DND-41 (cell line): ENCODE results near the gene MANSC1.
"Not testable (repeated sequence)": the region's sequence is repeated elsewhere in the genome, so short reads cannot be mapped to it uniquely, and the experiment has no call there.

Source experiments
- EZH2 ChIP-seq: IDR thresholded peaks from 3 replicates; pipeline ENCODE4 v1.6.1; 2012; ENCODE audit warnings: borderline replicate concordance, low read depth, mild to moderate bottlenecking, moderate library complexity, low read length, inconsistent platforms; ENCODE audit not compliant: severe bottlenecking
- TF ChIP-seq, protein P1 (sequence below): IDR thresholded peaks from 2 replicates; pipeline ENCODE4 v1.5.1; 2012; ENCODE audit warnings: borderline replicate concordance, low read length, moderate library complexity, mild to moderate bottlenecking; ENCODE audit not compliant: poor library complexity, severe bottlenecking; ENCODE audit errors: extremely low read depth

DNA sequence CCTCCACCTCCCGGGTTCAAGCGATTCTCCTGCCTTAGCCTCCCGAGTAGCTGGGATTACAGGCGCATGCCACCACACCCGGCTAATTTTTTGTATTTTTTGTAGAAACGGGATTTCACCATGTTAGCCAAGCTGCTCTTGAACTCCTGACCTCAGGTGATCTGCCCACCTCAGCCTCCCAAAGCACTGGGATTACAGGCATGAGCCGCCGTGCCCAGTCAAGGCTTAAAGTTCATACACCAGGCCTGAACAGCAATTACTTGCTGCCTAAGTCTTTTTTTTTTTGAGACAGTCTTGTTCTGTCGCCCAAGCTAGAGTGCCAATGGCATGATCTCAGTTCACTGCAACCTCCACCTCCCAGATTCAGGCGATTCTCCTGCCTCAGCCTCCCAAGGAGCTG lies 39.3 kb downstream of the MANSC1 start:
- TF ChIP-seq, protein P1, sequence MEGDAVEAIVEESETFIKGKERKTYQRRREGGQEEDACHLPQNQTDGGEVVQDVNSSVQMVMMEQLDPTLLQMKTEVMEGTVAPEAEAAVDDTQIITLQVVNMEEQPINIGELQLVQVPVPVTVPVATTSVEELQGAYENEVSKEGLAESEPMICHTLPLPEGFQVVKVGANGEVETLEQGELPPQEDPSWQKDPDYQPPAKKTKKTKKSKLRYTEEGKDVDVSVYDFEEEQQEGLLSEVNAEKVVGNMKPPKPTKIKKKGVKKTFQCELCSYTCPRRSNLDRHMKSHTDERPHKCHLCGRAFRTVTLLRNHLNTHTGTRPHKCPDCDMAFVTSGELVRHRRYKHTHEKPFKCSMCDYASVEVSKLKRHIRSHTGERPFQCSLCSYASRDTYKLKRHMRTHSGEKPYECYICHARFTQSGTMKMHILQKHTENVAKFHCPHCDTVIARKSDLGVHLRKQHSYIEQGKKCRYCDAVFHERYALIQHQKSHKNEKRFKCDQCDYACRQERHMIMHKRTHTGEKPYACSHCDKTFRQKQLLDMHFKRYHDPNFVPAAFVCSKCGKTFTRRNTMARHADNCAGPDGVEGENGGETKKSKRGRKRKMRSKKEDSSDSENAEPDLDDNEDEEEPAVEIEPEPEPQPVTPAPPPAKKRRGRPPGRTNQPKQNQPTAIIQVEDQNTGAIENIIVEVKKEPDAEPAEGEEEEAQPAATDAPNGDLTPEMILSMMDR, result not testable (repeated sequence)
- not testable (repeated sequence) for TF ChIP-seq EZH2
